GM19397 (cell line): ENCODE data around the gene NEURL2.
"Not testable (repeated sequence)": the region's sequence is repeated elsewhere in the genome, so short reads cannot be mapped to it uniquely, and the experiment has no call there.

Experiments
- ATAC-seq: cut with Tn5 transposase; IDR thresholded peaks from one replicate; pipeline ENCODE4 v1.9.1; 2021; ENCODE audit warnings: mild to moderate bottlenecking, moderate library complexity; ENCODE audit not compliant: unreplicated experiment

NEURL2 gene

GRCh38 chr20:45890985-45891983 is at the start of gene NEURL2, which contains the start of gene CTSA:
TSS of gene NEURL2 (minus strand) at chr20:45891208. CDS start at chr20:45890991, 217 bp downstream.
TSS of gene CTSA (plus strand) at chr20:45891335. CDS start at chr20:45891569, 234 bp downstream.
- ATAC-seq: peak; percentile 79

GRCh38 chr20:45940469-45940868 is 49.5 kb upstream of the NEURL2 start:
- no peak for ATAC-seq

- ATAC-seq: no peak
Measured at GRCh38 chr20:45940053-45940452, 49.0 kb upstream of the NEURL2 start.

- no peak for ATAC-seq
Measured at GRCh38 chr20:45938727-45939438, 47.9 kb upstream of the NEURL2 start.

- ATAC-seq: no peak
Measured at GRCh38 chr20:45937765-45938164, 46.8 kb upstream of the NEURL2 start.

GRCh38 chr20:45935416-45936046 is 44.5 kb upstream of the NEURL2 start:
- peak; percentile 9 for ATAC-seq

GRCh38 chr20:45934586-45935415 is 43.8 kb upstream of the NEURL2 start, which contains the start of gene PCIF1:
TSS of gene PCIF1 (plus strand) at chr20:45934683. CDS start at chr20:45939000, 4,317 bp downstream.
- peak; percentile 78 for ATAC-seq

- peak; percentile 13 for ATAC-seq
Measured at GRCh38 chr20:45934046-45934585, 43.1 kb upstream of the NEURL2 start.

- ATAC-seq: no peak
Measured at GRCh38 chr20:45933266-45934045, 42.4 kb upstream of the NEURL2 start.

- not testable (repeated sequence) for ATAC-seq
Measured at GRCh38 chr20:45931680-45932079, 40.7 kb upstream of the NEURL2 start.

GRCh38 chr20:45927071-45927878 is 36.3 kb upstream of the NEURL2 start:
- ATAC-seq: no peak

GRCh38 chr20:45926731-45927070 is 35.7 kb upstream of the NEURL2 start:
- ATAC-seq: no peak

GRCh38 chr20:45925821-45926506 is 35.0 kb upstream of the NEURL2 start:
- no peak for ATAC-seq

- no peak for ATAC-seq
Measured at GRCh38 chr20:45924391-45925261, 33.6 kb upstream of the NEURL2 start.

GRCh38 chr20:45921337-45922189 is 30.6 kb upstream of the NEURL2 start:
- no peak for ATAC-seq
